ENCODE results near the gene SCART1.

SCART1 gene

DNA sequence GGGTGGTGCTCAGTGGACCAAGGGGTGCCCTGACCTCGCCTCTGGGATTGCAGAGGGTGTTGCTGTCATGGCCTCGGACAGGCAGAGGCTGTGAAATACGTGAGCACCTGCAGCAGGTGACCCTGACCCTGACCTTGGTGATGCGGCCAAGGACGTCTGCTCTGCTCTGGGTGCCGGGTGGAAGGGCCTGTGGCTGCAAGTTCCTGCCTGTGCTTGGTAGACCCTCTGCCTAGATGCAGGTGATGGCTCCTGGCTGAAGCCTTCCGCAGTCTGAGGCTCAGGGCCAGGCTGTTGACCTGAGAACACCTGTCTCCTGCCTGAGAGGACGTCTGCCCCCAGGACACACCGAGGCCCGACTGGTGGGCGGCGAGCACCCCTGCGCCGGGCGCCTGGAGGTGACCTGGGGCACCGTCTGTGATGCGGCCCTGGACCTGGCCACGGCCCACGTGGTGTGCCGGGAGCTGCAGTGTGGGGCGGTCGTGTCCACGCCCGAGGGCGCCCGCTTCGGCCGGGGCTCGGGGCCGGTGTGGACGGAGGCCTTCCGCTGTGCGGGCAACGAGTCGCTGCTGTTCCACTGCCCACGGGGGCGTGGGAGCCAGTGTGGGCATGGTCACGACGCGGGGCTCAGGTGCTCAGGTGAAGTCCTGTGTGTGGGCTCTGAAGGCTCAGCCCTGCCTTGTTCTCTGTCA is 4.4 kb downstream of the SCART1 start:
- TF ChIP-seq CEBPB (IDR thresholded peaks at IDR 0.05) (no peak), NFIC (IDR thresholded peaks at IDR 0.05) (no peak), EP300 (IDR thresholded peaks at IDR 0.05; ENCODE audit: borderline replicate concordance) (no peak), EGR1 (IDR thresholded peaks at IDR 0.05) (no peak), TAF1 (IDR thresholded peaks at IDR 0.05; ENCODE audit: low read depth) (no peak), ZBTB7A (IDR thresholded peaks at IDR 0.05; ENCODE audit: low read depth) (no peak), CREB1 (IDR thresholded peaks at IDR 0.05; ENCODE audit: low read depth) (no peak), TCF12 (IDR thresholded peaks at IDR 0.05; ENCODE audit: low read depth) (no peak), FOXM1 (IDR thresholded peaks at IDR 0.05; ENCODE audit: borderline replicate concordance, low read depth) (no peak), YY1 (IDR thresholded peaks at IDR 0.05; ENCODE audit: low read depth) (no peak), TEAD4 (IDR thresholded peaks at IDR 0.05) (no peak), RAD21 (IDR thresholded peaks at IDR 0.05; ENCODE audit: low read depth) (no peak)
- TF ChIP-seq, protein P1, sequence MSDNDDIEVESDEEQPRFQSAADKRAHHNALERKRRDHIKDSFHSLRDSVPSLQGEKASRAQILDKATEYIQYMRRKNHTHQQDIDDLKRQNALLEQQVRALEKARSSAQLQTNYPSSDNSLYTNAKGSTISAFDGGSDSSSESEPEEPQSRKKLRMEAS (IDR thresholded peaks at IDR 0.05), result no peak
- TF ChIP-seq, protein P2, sequence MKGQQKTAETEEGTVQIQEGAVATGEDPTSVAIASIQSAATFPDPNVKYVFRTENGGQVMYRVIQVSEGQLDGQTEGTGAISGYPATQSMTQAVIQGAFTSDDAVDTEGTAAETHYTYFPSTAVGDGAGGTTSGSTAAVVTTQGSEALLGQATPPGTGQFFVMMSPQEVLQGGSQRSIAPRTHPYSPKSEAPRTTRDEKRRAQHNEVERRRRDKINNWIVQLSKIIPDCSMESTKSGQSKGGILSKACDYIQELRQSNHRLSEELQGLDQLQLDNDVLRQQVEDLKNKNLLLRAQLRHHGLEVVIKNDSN (IDR thresholded peaks at IDR 0.05), result no peak
- TF ChIP-seq, protein P3, sequence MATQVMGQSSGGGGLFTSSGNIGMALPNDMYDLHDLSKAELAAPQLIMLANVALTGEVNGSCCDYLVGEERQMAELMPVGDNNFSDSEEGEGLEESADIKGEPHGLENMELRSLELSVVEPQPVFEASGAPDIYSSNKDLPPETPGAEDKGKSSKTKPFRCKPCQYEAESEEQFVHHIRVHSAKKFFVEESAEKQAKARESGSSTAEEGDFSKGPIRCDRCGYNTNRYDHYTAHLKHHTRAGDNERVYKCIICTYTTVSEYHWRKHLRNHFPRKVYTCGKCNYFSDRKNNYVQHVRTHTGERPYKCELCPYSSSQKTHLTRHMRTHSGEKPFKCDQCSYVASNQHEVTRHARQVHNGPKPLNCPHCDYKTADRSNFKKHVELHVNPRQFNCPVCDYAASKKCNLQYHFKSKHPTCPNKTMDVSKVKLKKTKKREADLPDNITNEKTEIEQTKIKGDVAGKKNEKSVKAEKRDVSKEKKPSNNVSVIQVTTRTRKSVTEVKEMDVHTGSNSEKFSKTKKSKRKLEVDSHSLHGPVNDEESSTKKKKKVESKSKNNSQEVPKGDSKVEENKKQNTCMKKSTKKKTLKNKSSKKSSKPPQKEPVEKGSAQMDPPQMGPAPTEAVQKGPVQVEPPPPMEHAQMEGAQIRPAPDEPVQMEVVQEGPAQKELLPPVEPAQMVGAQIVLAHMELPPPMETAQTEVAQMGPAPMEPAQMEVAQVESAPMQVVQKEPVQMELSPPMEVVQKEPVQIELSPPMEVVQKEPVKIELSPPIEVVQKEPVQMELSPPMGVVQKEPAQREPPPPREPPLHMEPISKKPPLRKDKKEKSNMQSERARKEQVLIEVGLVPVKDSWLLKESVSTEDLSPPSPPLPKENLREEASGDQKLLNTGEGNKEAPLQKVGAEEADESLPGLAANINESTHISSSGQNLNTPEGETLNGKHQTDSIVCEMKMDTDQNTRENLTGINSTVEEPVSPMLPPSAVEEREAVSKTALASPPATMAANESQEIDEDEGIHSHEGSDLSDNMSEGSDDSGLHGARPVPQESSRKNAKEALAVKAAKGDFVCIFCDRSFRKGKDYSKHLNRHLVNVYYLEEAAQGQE (IDR thresholded peaks at IDR 0.05; ENCODE audit: low read depth), result no peak

DNA sequence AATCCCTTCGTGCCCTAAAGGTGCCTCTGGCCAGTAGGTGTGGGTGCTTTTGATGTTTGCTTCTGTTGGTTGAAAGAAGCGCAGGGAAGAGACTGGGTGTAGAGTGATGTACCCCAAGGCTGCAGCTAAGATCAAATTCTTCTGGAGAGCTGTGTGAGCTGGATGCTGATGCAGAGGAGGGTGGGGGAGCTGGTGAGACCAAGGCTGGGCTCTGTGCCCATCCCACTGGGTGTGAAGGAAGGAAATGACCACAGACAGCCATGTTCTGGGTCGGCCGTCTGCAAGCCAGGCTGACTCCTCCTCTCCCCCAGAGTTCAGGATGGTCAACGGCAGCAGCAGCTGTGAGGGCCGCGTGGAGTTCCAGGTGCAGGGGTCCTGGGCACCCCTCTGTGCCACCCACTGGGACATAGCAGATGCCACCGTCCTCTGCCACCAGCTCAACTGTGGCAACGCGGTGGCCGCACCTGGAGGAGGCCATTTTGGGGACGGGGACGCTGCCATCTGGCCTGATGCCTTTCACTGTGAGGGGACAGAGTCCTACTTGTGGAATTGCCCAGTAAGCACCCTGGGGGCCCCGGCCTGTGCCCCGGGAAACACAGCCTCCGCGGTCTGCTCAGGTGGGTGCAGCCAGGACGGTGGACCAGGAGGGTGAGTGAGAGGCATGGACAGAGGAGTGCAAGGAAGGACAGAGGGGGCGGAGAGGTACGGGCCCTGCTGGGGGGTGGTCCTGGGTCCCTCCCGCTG is 5.1 kb downstream of the SCART1 start:
- TF ChIP-seq TCF12 (IDR thresholded peaks at IDR 0.05; ENCODE audit: low read depth) (no peak), TEAD4 (IDR thresholded peaks at IDR 0.05) (no peak), CREB1 (IDR thresholded peaks at IDR 0.05; ENCODE audit: low read depth) (no peak), EP300 (IDR thresholded peaks at IDR 0.05; ENCODE audit: borderline replicate concordance) (no peak), TAF1 (IDR thresholded peaks at IDR 0.05; ENCODE audit: low read depth) (no peak), CEBPB (IDR thresholded peaks at IDR 0.05) (no peak), EGR1 (IDR thresholded peaks at IDR 0.05) (no peak)
- TF ChIP-seq, protein P3 (IDR thresholded peaks at IDR 0.05; ENCODE audit: low read depth), result no peak

DNA sequence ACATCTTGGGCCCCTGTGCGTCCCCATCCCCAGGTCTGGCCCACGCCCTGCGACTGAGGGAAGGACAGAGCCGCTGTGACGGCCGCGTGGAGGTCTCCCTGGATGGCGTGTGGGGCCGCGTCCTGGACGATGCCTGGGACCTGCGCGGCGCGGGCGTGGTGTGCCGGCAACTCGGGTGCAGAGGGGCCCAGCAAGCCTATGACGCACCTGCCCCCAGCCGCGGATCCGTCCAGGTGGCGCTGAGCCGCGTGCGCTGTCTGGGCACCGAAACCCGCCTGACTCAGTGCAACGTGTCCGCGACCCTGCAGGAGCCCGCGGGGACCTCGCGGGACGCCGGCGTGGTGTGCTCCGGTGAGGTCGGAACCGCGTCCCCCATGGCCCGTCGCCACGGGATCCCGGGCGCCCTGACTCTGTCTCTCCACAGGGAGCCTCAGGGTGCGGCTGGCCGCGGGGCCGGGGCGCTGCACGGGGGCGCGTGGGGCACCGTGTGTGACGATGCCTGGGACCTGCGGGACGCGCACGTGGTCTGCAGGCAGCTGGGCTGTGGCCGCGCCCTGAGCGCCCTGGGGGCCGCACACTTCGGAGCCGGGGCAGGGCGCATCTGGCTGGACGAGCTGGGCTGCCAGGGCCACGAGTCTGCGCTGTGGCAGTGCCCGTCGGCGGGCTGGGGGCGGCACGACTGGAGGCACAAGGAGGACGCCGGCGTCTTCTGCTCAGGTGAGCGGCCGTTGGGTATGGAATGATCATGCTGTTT is 5.9 kb downstream of the SCART1 start:
- TF ChIP-seq FOXM1 (IDR thresholded peaks at IDR 0.05; ENCODE audit: borderline replicate concordance, low read depth) (no peak), TCF12 (IDR thresholded peaks at IDR 0.05; ENCODE audit: low read depth) (no peak), ZBTB7A (IDR thresholded peaks at IDR 0.05; ENCODE audit: low read depth) (no peak), TAF1 (IDR thresholded peaks at IDR 0.05; ENCODE audit: low read depth) (no peak), RAD21 (IDR thresholded peaks at IDR 0.05; ENCODE audit: low read depth) (no peak), CEBPB (IDR thresholded peaks at IDR 0.05) (no peak), YY1 (IDR thresholded peaks at IDR 0.05; ENCODE audit: low read depth) (no peak), NFIC (IDR thresholded peaks at IDR 0.05) (no peak), EP300 (IDR thresholded peaks at IDR 0.05; ENCODE audit: borderline replicate concordance) (no peak), TEAD4 (IDR thresholded peaks at IDR 0.05) (no peak), CREB1 (IDR thresholded peaks at IDR 0.05; ENCODE audit: low read depth) (no peak), EGR1 (IDR thresholded peaks at IDR 0.05) (no peak)
- TF ChIP-seq, protein P1 (IDR thresholded peaks at IDR 0.05), result no peak
- TF ChIP-seq, protein P3 (IDR thresholded peaks at IDR 0.05; ENCODE audit: low read depth), result no peak
